Measurements from ENCODE around the gene BMPR1A.
"Not testable (repeated sequence)": the region's sequence is repeated elsewhere in the genome, so short reads cannot be mapped to it uniquely, and the experiment has no call there.

BMPR1A gene

GRCh38 chr10:86846088-86846487 is 89.7 kb downstream of the BMPR1A start:
- ChIA-PET POLR2A (interaction anchor here (0.9 kb wide), 1 partner anchor 90 kb away, joined by 3 read pairs; no protein-coding TSS in a partner anchor), CTCF (no interaction called here)
- TF ChIP-seq CTBP1 (IDR thresholded peaks at IDR 0.05; ENCODE audit: borderline replicate concordance) (no peak), SUZ12 (IDR thresholded peaks at IDR 0.05) (no peak), ARNT (IDR thresholded peaks at IDR 0.05) (no peak), ELF4 (IDR thresholded peaks at IDR 0.05) (no peak), FOXA1 (IDR thresholded peaks at IDR 0.05) (no peak), NFRKB (IDR thresholded peaks at IDR 0.05) (no peak), TARDBP (IDR thresholded peaks at IDR 0.05) (no peak), ZNF384 (IDR thresholded peaks at IDR 0.05) (no peak), BHLHE40 (IDR thresholded peaks at IDR 0.05; ENCODE audit: borderline replicate concordance) (no peak), LEF1 (IDR thresholded peaks at IDR 0.05; ENCODE audit: borderline replicate concordance) (no peak), PKNOX1 (IDR thresholded peaks at IDR 0.05) (no peak), FOXM1 (IDR thresholded peaks at IDR 0.05; ENCODE audit: borderline replicate concordance) (no peak), SP1 (IDR thresholded peaks at IDR 0.05) (no peak), L3MBTL2 (conservative IDR thresholded peaks at IDR 0.05) (no peak)
- DNase-seq (ENCODE audit: extremely low spot score) = no peak

- ChIA-PET CTCF (no interaction called here), POLR2A (no interaction called here)
- TF ChIP-seq ZNF384 (IDR thresholded peaks at IDR 0.05) (no peak), TARDBP (IDR thresholded peaks at IDR 0.05) (no peak), SUZ12 (IDR thresholded peaks at IDR 0.05) (no peak), BHLHE40 (IDR thresholded peaks at IDR 0.05; ENCODE audit: borderline replicate concordance) (no peak), HDGF (IDR thresholded peaks at IDR 0.05; ENCODE audit: borderline replicate concordance) (no peak), FOXM1 (IDR thresholded peaks at IDR 0.05; ENCODE audit: borderline replicate concordance) (no peak), L3MBTL2 (conservative IDR thresholded peaks at IDR 0.05) (no peak), NFRKB (IDR thresholded peaks at IDR 0.05) (no peak), ELF4 (IDR thresholded peaks at IDR 0.05) (no peak), LEF1 (IDR thresholded peaks at IDR 0.05; ENCODE audit: borderline replicate concordance) (no peak), FOXK2 (IDR thresholded peaks at IDR 0.05) (no peak), CTBP1 (IDR thresholded peaks at IDR 0.05; ENCODE audit: borderline replicate concordance) (no peak), SP1 (IDR thresholded peaks at IDR 0.05) (no peak)
- DNase-seq (ENCODE audit: extremely low spot score) = no peak
Measured at GRCh38 chr10:86848747-86849146, 92.3 kb downstream of the BMPR1A start.

DNA sequence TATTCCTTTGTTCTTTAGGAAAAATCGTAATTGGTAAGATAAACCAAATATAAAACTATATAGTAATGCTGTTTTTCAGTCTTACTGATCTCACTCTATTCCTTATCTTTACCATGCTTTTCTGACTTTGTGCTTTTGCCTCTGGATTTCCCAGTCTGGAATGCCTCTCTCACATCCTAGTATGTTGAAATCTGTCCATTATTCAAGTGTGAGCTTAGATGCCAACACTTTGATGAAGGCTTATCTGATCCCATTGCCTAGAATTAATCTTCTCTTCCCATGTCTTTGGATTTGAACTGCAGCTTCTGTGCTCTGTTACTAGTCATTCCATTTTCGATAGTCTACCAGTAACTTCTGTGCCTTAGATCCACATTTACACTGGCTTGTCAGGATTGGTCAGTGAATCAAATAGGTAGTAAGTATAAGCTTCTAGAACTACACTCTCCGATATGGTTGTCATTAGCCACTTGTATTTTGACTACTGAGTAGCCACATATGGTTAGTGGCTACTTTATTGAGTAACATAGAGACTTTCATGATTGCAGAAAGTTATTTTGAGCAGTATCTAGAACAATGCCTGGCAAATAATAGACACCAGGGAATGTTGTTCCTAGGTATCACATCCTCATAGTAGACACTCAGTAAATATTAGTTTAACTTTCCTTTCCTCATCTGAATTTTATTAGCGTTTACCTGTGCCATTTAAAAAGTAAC is 92.9 kb downstream of the BMPR1A start:
- DNase-seq (ENCODE audit: extremely low spot score) = no peak
- ChIA-PET POLR2A (no interaction called here), CTCF (no interaction called here)
- TF ChIP-seq TARDBP (IDR thresholded peaks at IDR 0.05) (no peak), ARNT (IDR thresholded peaks at IDR 0.05) (no peak), SUZ12 (IDR thresholded peaks at IDR 0.05) (no peak), ELF4 (IDR thresholded peaks at IDR 0.05) (no peak), ZNF384 (IDR thresholded peaks at IDR 0.05) (no peak), BHLHE40 (IDR thresholded peaks at IDR 0.05; ENCODE audit: borderline replicate concordance) (no peak)

GRCh38 chr10:86850481-86850880 is 94.1 kb downstream of the BMPR1A start:
- DNase-seq (ENCODE audit: extremely low spot score) = no peak
- TF ChIP-seq HDGF (IDR thresholded peaks at IDR 0.05; ENCODE audit: borderline replicate concordance) (no peak), PKNOX1 (IDR thresholded peaks at IDR 0.05) (no peak), FOXA1 (IDR thresholded peaks at IDR 0.05) (no peak), TARDBP (IDR thresholded peaks at IDR 0.05) (no peak), L3MBTL2 (conservative IDR thresholded peaks at IDR 0.05) (no peak), NFRKB (IDR thresholded peaks at IDR 0.05) (no peak), FOXM1 (IDR thresholded peaks at IDR 0.05; ENCODE audit: borderline replicate concordance) (no peak), SP1 (IDR thresholded peaks at IDR 0.05) (no peak), LEF1 (IDR thresholded peaks at IDR 0.05; ENCODE audit: borderline replicate concordance) (no peak), CTBP1 (IDR thresholded peaks at IDR 0.05; ENCODE audit: borderline replicate concordance) (no peak), ARNT (IDR thresholded peaks at IDR 0.05) (no peak), ELF4 (IDR thresholded peaks at IDR 0.05) (no peak), ZNF384 (IDR thresholded peaks at IDR 0.05) (no peak), BHLHE40 (IDR thresholded peaks at IDR 0.05; ENCODE audit: borderline replicate concordance) (no peak), SUZ12 (IDR thresholded peaks at IDR 0.05) (no peak)
- ChIA-PET CTCF (no interaction called here), POLR2A (no interaction called here)

- ChIA-PET POLR2A (no interaction called here), CTCF (interaction anchor here (0.7 kb wide), 1 partner anchor 12 kb away, joined by 5 read pairs; no protein-coding TSS in a partner anchor)
- DNase-seq (ENCODE audit: extremely low spot score) = no peak
- TF ChIP-seq SP1 (IDR thresholded peaks at IDR 0.05) = no peak
- TF ChIP-seq FOXA1 (IDR thresholded peaks at IDR 0.05) = no peak
- no peak for TF ChIP-seq LEF1 (IDR thresholded peaks at IDR 0.05; ENCODE audit: borderline replicate concordance)
- TF ChIP-seq NFRKB (IDR thresholded peaks at IDR 0.05) = no peak
- no peak for TF ChIP-seq TARDBP (IDR thresholded peaks at IDR 0.05)
- no peak for TF ChIP-seq L3MBTL2 (conservative IDR thresholded peaks at IDR 0.05)
- TF ChIP-seq BHLHE40 (IDR thresholded peaks at IDR 0.05; ENCODE audit: borderline replicate concordance) = no peak
- TF ChIP-seq FOXM1 (IDR thresholded peaks at IDR 0.05; ENCODE audit: borderline replicate concordance) = no peak
- no peak for TF ChIP-seq SUZ12 (IDR thresholded peaks at IDR 0.05)
- TF ChIP-seq PKNOX1 (IDR thresholded peaks at IDR 0.05) = no peak
- TF ChIP-seq ZNF384 (IDR thresholded peaks at IDR 0.05) = no peak
- TF ChIP-seq HDGF (IDR thresholded peaks at IDR 0.05; ENCODE audit: borderline replicate concordance) = no peak
- no peak for TF ChIP-seq CTBP1 (IDR thresholded peaks at IDR 0.05; ENCODE audit: borderline replicate concordance)
- TF ChIP-seq FOXK2 (IDR thresholded peaks at IDR 0.05) = no peak
- TF ChIP-seq ARNT (IDR thresholded peaks at IDR 0.05) = no peak
- TF ChIP-seq ELF4 (IDR thresholded peaks at IDR 0.05) = no peak
Measured at GRCh38 chr10:86851328-86852207, 95.1 kb downstream of the BMPR1A start.

GRCh38 chr10:86853582-86853981 is 97.2 kb downstream of the BMPR1A start:
- POLR2A ChIA-PET; DNase-seq (ENCODE audit: extremely low spot score); CTCF ChIA-PET: not testable (repeated sequence)
